OCI-LY3 (cell line): ENCODE measurements around the gene DCDC2.

Source experiments
- H2AFZ ChIP-seq: fragments of 200-600, 300-600 bp; shearing (Covaris generic); 2 replicates; pipeline ENCODE4 v1.6.0; 2014; ENCODE audit warnings: antibody characterized with exemption, low read depth, low read length
- H3K27ac ChIP-seq: fragments of 200-600, 300-600 bp; sonication (generic); 2 replicates; pipeline ENCODE4 v1.5.1; 2014; ENCODE audit warnings: mild to moderate bottlenecking, low read length, moderate library complexity, mixed read lengths
- H3K27me3 ChIP-seq: fragments of 200-600, 300-600 bp; sonication (generic); 2 replicates; pipeline ENCODE4 v1.6.1; 2014; ENCODE audit warnings: low read depth, low read length, mixed read lengths
- H3K36me3 ChIP-seq: fragments of 200-600, 300-600 bp; sonication (generic); replicated peaks from 2 replicates; pipeline ENCODE3; 2014; ENCODE audit warnings: low read depth, low read length, mixed read lengths
- H3K4me1 ChIP-seq: fragments of 300-600, 200-600 bp; sonication (generic); 2 replicates; pipeline ENCODE4 v1.6.1; 2014; ENCODE audit warnings: low read length, mixed read lengths
- H3K4me2 ChIP-seq: fragments of 200-600, 300-600 bp; sonication (generic); 2 replicates; pipeline ENCODE4 v1.6.1; 2014; ENCODE audit warnings: low read length, mixed read lengths
- H3K4me3 ChIP-seq: fragments of 300-600, 200-600 bp; sonication (generic); 2 replicates; pipeline ENCODE4 v1.5.1; 2014; ENCODE audit warnings: antibody characterized with exemption, mild to moderate bottlenecking, low read length, moderate library complexity
- H3K79me2 ChIP-seq: fragments of 300-600, 200-600 bp; shearing (Covaris generic); 2 replicates; pipeline ENCODE4 v1.6.1; 2014; ENCODE audit warnings: mild to moderate bottlenecking, low read length, mixed read lengths
- H3K9ac ChIP-seq: fragments of 300-600, 200-600 bp; shearing (Covaris generic); 2 replicates; pipeline ENCODE4 v1.6.0; 2014; ENCODE audit warnings: mild to moderate bottlenecking, low read length, moderate library complexity
- H3K9me3 ChIP-seq: fragments of 200-600, 300-600 bp; shearing (Covaris generic); 2 replicates; pipeline ENCODE4 v1.6.1; 2014; ENCODE audit warnings: low read length, mixed read lengths; ENCODE audit not compliant: insufficient read depth
- H4K20me1 ChIP-seq: fragments of 200-600, 300-600 bp; sonication (generic); 2 replicates; pipeline ENCODE4 v1.6.1; 2016; ENCODE audit warnings: low read length, mixed read lengths; ENCODE audit not compliant: insufficient read depth
- EZH2phosphoT487 ChIP-seq: fragments of 200-600 bp; shearing (Covaris generic); IDR thresholded peaks from 2 replicates; pipeline ENCODE4 v1.6.1; 2018; ENCODE audit warnings: antibody characterized with exemption, mixed run types, low read depth
- TF ChIP-seq, protein P1 (sequence below): fragments of 200-600, 300-600 bp; sonication (generic); IDR thresholded peaks from 2 replicates; pipeline ENCODE4 v1.5.1; 2014; ENCODE audit warnings: antibody characterized with exemption, low read length, low read depth

DCDC2 gene

DNA sequence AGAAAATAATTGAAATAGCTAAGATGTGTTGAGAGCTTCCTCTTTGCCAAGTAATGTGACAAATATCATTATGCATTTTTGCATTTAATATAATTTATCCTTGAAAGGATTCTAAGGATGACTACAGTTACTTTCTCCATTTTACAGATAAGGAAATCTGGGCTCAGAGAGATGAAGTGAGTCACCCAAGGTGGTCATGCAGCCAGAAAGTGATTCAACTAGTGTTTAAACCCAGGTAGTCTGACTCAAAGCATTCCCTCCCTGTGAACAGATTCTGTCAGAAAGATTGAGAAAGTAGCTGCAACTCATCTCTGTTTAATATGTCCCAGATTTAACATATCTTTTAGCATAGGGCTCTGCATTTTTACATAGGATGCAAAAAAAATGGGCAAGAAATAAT, 203.7 kb downstream of the DCDC2 start:
- H3K4me2 ChIP-seq, result no peak overlapping the region
- no peaks in the 10 kb centered on the region for H3K4me1 ChIP-seq
- no peaks in the 10 kb centered on the region for H3K79me2 ChIP-seq

DNA sequence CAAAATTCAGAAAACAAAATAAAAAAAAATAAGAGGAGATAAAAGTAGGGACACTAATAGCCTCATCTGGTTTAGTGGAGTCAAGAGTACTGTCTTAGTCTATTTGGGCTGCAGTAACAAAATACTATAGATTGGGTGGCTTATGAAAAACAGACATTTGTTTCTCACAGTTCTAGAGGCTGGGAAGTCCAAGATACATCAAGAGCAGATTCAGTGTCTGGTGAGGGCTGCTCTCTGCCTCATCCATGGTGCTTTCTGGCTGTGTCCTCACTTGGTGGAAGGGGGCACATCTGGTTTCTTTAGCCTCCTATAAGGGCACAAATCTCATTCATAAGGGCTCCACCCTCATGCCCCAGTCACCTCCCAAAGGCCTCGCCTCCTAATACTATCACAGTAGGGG, 205.8 kb downstream of the DCDC2 start:
- no peak overlapping the region for H3K9ac ChIP-seq
- TF ChIP-seq EZH2phosphoT487, result no peak
- TF ChIP-seq, protein P1, sequence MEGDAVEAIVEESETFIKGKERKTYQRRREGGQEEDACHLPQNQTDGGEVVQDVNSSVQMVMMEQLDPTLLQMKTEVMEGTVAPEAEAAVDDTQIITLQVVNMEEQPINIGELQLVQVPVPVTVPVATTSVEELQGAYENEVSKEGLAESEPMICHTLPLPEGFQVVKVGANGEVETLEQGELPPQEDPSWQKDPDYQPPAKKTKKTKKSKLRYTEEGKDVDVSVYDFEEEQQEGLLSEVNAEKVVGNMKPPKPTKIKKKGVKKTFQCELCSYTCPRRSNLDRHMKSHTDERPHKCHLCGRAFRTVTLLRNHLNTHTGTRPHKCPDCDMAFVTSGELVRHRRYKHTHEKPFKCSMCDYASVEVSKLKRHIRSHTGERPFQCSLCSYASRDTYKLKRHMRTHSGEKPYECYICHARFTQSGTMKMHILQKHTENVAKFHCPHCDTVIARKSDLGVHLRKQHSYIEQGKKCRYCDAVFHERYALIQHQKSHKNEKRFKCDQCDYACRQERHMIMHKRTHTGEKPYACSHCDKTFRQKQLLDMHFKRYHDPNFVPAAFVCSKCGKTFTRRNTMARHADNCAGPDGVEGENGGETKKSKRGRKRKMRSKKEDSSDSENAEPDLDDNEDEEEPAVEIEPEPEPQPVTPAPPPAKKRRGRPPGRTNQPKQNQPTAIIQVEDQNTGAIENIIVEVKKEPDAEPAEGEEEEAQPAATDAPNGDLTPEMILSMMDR, result no peak
- no peak overlapping the region for H3K27ac ChIP-seq
- no peak overlapping the region for H3K4me3 ChIP-seq
- H3K79me2 ChIP-seq, result no peaks in the 10 kb centered on the region
- no peaks in the 10 kb centered on the region for H4K20me1 ChIP-seq
- H3K9me3 ChIP-seq, result no peaks in the 10 kb centered on the region
- no peaks in the 10 kb centered on the region for H3K36me3 ChIP-seq
- no peak overlapping the region for H3K4me2 ChIP-seq
- no peak overlapping the region for H2AFZ ChIP-seq
- no peaks in the 10 kb centered on the region for H3K4me1 ChIP-seq
- no peaks in the 10 kb centered on the region for H3K27me3 ChIP-seq

More for the DNA sequence above, 203.7 kb downstream of the DCDC2 start:
- H4K20me1 ChIP-seq, result no peaks in the 10 kb centered on the region
- H3K36me3 ChIP-seq, result no peaks in the 10 kb centered on the region
- no peak overlapping the region for H3K9ac ChIP-seq
- H2AFZ ChIP-seq, result no peak overlapping the region
- H3K27me3 ChIP-seq, result no peaks in the 10 kb centered on the region
- no peak overlapping the region for H3K4me3 ChIP-seq
- no peak for TF ChIP-seq EZH2phosphoT487
- TF ChIP-seq, protein P1, result no peak
- H3K27ac ChIP-seq, result no peak overlapping the region
- H3K9me3 ChIP-seq, result no peaks in the 10 kb centered on the region

DNA sequence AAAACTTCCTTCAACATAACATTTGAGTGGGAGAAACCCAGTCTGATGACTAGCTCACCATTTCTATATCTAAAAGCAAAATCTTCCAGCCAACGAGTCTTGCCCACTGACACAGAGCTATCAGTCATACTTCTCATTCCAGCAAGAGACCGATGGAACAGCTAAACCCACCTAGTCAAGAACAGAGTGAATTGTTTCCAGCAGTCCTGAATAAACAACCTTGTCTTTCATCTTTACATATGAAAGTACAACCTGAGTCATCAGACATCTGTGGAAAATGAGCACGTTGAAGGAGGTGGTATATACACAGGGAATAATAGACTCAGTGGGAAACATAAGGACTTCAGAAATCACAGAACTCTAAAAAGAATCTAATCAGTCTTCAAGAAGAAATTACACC, 208.0 kb downstream of the DCDC2 start:
- H4K20me1 ChIP-seq, result no peaks in the 10 kb centered on the region
- no peaks in the 10 kb centered on the region for H3K27me3 ChIP-seq
- no peak overlapping the region for H3K4me2 ChIP-seq
- TF ChIP-seq, protein P1, result no peak
- TF ChIP-seq EZH2phosphoT487, result no peak
- no peaks in the 10 kb centered on the region for H3K4me1 ChIP-seq
- H3K9me3 ChIP-seq, result no peaks in the 10 kb centered on the region
- H3K27ac ChIP-seq, result no peak overlapping the region
- no peaks in the 10 kb centered on the region for H3K79me2 ChIP-seq
- H3K4me3 ChIP-seq, result no peak overlapping the region
- no peak overlapping the region for H3K9ac ChIP-seq
- H3K36me3 ChIP-seq, result no peaks in the 10 kb centered on the region
- no peak overlapping the region for H2AFZ ChIP-seq

DNA sequence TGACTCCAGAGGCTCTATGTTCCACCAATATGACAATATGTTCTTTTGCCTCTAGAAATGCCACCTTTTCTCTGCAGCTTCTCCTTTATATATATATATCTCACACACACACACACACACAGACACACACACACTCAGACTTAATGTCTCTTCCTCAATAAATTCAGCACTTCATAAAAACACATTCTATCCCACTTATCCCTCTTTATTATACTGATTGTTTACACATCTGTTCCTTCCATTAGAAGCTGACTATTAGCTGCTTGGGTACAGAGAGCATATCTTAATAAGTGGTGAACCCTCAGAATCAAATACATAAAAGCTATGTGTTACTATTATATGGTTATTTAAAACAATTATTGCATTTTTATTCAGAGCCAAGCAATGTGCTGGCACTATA, 208.6 kb downstream of the DCDC2 start:
- no peaks in the 10 kb centered on the region for H4K20me1 ChIP-seq
- H3K27ac ChIP-seq, result no peak overlapping the region
- no peaks in the 10 kb centered on the region for H3K4me1 ChIP-seq
- H3K9ac ChIP-seq, result no peak overlapping the region
- no peak overlapping the region for H3K4me3 ChIP-seq
- TF ChIP-seq, protein P1, result no peak
- H2AFZ ChIP-seq, result no peak overlapping the region
- no peak overlapping the region for H3K4me2 ChIP-seq
- no peaks in the 10 kb centered on the region for H3K79me2 ChIP-seq
- H3K36me3 ChIP-seq, result no peaks in the 10 kb centered on the region
- H3K27me3 ChIP-seq, result no peaks in the 10 kb centered on the region
- H3K9me3 ChIP-seq, result no peaks in the 10 kb centered on the region
